HG02798 (cell line): ENCODE measurements around the gene NDUFAB1.
A peak's percentile ranks its signal among the peaks of the same experiment; 100 is the strongest.
"Not testable (repeated sequence)": the region's sequence is repeated elsewhere in the genome, so short reads cannot be mapped to it uniquely, and the experiment has no call there.

Source experiments
- ATAC-seq: cut with Tn5 transposase; IDR thresholded peaks from one replicate; pipeline ENCODE4 v1.9.1; 2021; ENCODE audit warnings: mild to moderate bottlenecking; ENCODE audit not compliant: unreplicated experiment, poor library complexity

NDUFAB1 gene

DNA sequence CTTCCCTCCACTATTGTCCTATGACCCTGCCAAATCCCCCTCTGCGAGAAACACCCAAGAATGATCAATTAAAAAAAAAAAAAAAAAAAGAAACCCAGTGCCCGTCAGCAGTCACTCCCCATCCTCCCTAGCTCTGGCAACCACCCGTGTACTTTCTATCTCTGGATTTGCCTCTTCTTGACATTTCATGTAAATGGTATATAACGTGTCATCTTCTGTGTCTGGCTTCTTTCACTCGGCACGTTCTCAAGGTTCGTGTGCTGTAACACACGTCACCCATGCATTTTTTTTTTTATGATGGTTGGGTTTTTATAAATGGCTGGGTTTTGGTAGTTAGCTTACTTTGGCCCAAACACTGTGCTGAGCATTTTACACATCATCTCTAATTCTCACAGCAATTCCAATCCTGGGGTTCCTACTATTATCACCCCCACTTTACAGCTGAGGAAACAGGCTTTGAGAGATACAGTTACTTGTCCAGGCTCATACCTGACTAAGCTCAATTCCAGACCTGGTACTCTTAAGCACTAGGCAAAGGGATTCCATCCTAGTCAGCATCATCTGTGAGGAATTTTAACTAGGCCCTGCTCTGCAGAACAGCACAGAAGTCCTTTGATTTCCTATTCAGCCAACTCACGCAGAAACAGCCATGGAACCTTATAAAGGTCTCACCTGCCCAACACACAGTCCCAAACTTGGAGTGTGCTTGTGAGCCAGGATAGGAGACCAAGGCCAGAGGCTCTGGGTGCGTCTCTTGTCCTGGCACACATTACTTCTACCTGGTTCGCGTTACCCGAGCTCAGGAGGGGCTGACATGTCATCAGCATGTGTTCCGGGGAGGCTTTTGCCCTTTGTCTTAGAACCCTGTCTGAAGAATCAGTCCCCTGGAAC, 11.7 kb downstream of the NDUFAB1 start:
- no peak for ATAC-seq

GRCh38 chr16:23583271-23583670, 12.8 kb downstream of the NDUFAB1 start:
- not testable (repeated sequence) for ATAC-seq

DNA sequence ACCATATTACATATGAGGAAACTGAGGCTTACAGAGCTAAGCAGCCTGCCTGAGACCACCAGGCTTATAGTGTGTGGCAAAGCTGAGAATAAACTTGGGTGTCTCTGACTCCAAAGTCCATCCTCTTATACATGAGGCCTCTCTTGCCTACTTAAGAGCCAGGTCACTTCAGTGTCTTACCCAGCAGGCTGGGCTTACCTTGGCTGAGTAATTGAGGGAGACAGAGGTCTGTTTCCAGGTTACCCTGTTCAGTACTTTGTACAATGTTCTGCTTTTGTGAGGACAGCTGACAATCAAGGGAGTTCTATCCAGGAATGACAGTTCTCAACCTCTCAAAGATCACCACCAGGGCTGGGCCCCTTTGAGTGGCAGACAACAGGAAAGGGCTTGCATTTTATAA, 14.4 kb downstream of the NDUFAB1 start:
- ATAC-seq = no peak

DNA sequence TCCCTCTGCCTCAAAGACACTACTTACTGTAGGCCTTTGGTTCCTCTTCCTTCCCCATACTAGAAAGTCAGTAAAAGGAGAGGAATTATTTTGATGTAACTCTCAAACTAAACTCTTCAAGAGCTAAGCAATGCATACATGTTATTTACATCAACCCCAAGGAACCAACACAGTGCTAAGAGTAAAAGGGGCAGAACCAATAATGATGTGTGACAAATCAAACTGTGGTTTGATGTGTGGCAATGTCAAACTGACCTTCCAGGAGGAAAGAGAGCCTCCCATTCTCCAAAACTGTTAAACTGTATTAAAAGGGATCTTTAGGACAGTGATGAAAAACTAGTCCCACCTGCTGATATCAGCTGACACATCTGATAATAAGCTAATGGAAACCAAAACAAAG, 15.7 kb downstream of the NDUFAB1 start:
- ATAC-seq = no peak

DNA sequence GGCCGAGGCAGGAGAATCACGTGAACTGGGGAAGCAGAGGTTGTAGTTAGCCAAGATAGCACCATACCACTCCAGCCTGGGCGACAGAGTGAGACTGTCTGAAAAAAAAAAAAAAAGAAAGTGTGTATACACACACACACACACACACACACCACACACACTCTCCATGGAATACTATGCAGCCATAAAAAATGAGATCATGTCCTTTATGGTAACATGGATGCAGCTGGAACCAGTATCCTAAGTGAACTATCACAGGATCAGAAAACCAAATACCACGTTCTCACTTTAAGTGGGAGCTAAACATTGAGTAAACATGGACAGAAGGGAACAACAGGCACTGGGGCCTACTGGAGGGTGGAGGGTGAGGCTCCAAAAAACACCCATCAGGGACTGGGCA, 16.7 kb downstream of the NDUFAB1 start:
- no peak for ATAC-seq

- ATAC-seq = no peak
Observed at GRCh38 chr16:23578101-23578830, 17.9 kb downstream of the NDUFAB1 start.

GRCh38 chr16:23577493-23577892, 18.6 kb downstream of the NDUFAB1 start:
- ATAC-seq = no peak

DNA sequence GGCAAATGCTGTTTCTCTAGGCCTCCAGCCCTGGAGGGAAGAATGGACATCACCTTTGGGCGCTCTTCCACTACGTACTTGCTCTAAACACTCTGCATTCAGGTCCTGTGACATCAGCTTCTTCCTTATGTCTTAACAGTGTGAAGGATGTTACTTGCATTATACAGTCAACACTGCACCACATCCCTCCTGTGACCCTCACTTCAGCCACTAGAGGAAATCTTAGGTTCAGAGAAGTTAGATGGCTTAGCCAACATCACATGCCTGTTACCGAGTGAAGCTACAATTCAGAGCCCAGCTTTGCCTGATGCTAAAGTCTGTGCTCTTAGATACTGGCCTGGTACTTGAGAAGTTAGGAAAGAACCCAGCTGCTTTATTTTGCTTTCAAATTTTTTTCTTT, 20.3 kb downstream of the NDUFAB1 start:
- ATAC-seq = no peak

- no peak for ATAC-seq
Observed at GRCh38 chr16:23573817-23574216, 22.3 kb downstream of the NDUFAB1 start.

DNA sequence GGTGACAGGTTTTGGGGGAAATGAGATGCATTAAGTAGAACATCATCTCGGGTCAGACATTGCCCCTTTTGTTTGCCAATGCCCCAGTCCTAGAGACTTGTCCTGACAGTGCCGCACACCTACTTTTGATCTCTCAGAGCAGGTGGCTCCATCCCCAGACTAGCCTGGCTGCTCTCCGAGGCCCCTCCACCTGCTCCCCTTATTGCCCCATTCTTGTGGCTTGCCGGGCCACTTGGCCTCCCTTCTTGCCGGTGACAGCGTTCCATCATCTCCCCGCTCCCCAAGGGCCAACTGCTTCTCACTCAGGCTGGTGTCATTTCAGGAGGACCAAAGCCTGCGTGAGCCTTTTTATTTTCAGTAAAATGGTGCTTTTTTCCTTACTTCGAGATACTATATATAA, 23.7 kb downstream of the NDUFAB1 start:
- no peak for ATAC-seq

DNA sequence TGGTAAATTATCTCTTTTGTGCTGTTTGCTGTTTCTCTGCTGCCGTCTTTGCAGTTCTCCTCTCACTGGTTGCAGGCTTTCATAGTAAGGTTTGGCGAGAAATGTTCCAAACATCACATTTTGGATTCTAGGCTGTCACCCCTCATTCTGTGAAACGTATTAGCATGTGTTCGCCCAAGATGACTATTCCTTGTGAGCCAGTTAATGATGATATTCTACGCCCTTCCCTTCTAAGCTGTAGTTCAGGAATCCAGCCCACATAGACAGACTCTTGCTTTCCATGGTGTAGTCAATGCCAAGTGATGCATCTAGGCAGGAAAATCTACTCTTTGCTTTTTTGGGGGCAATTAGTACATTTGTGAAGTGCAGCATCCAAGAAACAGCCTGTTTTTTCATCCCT, 24.2 kb downstream of the NDUFAB1 start:
- ATAC-seq = no peak

DNA sequence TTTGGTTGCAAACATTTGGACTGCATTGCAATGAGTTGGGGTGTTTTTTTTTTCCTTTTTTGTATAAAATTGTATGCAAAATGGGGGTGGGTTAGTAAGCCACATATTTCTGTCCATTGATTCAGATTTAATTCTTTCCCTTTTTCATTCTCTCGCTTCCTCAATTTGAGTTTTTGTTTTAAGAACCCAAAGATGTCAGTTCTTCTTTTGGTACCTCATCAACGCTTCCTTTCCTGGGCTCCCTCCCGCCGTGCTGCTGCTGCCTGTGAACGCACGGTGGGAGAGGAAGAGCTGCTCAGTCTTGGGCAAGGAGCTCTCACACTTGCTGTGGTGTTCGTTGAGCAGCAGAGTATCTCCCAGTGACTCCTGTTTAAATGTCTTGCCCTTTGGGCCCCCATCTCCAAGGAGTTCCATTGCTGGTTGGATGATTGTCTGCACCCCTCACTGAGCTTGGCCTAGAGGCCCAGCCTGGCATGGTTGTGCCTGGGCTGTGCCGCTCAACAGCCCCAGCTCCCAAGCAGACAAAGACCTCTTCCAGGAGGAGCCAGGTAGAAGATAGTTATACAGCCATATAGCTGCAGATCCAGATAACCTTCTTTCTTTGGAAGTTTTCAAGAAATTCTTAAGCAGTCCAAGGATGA, 25.0 kb downstream of the NDUFAB1 start:
- no peak for ATAC-seq

DNA sequence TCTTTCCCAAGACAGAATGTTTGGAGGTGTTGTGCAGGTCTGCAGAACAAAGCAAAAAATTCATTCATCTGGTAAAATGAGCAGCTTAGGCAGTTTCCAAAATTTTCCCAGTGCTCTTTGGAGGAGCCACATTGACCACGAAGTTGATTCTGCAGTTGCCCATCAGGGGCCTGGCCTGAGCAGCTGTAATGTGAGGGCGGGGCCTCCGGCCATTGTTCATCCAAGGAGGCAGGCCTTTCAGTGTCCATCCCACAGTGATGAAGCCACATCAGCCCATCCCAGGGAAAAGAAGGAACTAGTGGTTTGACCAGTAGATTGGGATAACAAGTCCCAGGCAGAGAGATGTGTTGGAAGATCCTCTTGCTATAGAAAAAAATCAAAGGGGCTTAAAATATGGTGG, 28.5 kb downstream of the NDUFAB1 start:
- ATAC-seq = no peak

- no peak for ATAC-seq
Observed at GRCh38 chr16:23566724-23567123, 29.4 kb downstream of the NDUFAB1 start.

DNA sequence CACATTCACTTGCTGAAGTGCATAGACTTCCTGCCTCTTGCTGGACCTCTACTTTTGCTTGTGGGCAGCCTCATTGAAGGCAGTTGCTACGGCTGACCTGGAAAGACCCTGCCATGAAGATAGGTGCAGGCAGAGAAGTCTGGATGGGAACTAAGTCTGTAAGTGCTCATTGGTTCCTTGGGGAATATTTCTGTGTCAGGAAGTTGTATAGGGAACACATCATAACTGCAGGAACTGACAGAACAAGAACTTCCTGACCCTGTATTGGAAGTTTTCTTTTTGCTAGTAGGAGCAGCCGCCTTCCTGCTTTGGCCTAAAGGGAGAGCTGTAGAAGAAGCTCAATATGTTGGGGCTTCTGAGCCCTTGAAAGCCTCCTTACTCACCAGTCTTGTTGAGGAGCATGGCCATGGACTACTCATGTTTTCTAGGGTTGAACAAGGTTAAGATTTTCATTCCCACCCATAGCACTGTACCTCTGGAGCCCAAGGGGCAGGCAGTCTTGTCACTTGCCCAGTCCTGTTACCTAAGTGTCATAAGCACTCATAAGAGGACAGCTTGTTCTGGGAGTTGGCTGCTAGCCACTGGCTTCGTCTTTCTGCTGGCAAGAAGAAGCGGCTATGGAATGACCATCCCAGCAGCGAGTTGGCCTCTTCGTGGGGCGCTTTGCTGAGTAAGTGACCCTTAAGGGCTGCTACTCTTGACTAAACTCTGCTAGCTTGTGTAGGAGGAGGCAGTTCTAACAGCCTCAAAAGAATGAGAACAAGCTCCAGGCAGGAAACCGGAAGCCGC, 31.3 kb downstream of the NDUFAB1 start:
- no peak for ATAC-seq

GRCh38 chr16:23563186-23563585, 32.9 kb downstream of the NDUFAB1 start:
- no peak for ATAC-seq

- no peak for ATAC-seq
Observed at GRCh38 chr16:23562505-23562904, 33.6 kb downstream of the NDUFAB1 start.

GRCh38 chr16:23561586-23561985, 34.5 kb downstream of the NDUFAB1 start:
- no peak for ATAC-seq

DNA sequence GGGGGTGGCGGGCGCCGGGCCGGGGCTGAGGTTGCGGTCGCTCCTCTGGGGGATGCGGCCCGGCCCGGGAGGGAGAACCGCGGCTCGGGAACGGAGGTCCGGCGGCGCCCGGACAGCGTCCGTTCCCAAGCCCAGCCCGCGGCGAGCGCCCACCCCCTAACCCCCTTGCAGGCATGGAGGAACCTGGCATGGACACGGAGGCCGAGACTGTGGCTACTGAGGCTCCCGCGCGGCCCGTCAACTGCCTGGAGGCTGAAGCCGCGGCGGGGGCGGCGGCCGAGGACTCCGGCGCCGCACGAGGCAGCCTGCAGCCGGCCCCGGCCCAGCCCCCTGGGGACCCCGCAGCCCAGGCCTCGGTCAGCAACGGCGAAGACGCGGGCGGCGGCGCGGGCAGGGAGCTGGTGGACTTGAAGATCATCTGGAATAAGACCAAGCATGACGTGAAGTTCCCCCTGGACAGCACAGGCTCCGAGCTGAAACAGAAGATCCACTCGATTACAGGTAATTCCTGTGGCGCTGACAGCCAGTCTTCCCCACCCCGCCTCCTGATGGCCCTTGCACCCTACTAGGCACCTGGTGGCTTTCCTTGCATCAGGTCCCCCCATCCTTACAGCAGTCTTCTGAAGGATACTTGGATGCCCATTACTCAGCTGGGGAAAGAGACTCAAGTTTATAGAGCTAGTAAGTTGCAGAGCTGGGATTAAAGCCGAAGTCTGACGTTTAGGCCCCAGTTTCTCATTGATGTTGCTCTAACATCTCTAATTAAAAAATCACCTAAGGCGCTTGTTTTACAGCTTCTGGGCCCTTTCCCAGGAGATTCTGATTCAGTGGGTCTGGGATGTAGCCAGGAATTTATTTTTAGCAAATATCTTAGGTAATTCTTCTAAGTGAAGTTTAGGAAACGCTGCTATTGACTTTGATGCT, 38.1 kb downstream of the NDUFAB1 start:
- peak; percentile 4 for ATAC-seq
